GM21737 (cell line): ENCODE data around the gene PCK1.

Experiments
- ATAC-seq: cut with Tn5 transposase; IDR thresholded peaks from one replicate; pipeline ENCODE4 v1.9.1; 2021; ENCODE audit warnings: mild to moderate bottlenecking, moderate library complexity; ENCODE audit not compliant: unreplicated experiment

The PCK1 gene

GRCh38 chr20:57559658-57560553, 1.0 kb upstream of the PCK1 start:
- no peak for ATAC-seq

DNA sequence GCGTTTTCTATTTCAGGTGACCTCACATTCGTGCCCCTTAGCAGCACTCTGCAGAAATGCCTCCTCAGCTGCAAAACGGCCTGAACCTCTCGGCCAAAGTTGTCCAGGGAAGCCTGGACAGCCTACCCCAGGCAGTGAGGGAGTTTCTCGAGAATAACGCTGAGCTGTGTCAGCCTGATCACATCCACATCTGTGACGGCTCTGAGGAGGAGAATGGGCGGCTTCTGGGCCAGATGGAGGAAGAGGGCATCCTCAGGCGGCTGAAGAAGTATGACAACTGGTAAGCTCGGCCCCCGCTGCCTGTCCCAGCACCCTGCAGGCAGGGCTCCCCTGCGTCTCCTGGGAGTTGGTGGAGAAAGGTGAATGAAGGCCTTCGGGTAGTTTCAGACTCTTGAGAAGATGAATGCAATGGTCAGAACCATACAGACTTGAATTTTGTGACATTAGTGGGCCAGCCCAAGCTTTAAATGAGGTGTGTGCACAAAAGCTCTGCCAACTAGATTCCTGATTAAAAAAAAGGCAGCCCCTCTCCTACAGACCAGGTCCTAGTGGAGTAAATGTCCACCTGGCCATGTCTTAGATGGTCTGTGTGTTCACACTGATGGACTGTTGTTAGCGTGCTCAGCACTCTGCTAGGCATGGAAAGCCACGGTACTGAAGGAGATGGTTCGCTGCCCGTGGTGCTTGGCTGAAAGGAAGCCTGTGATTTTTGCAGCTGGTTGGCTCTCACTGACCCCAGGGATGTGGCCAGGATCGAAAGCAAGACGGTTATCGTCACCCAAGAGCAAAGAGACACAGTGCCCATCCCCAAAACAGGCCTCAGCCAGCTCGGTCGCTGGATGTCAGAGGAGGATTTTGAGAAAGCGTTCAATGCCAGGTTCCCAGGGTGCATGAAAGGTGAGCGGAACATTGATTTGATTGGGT, 708 bp downstream of the PCK1 start:
- no peak for ATAC-seq

GRCh38 chr20:57562541-57563465, 1.9 kb downstream of the PCK1 start:
- ATAC-seq: no peak

- no peak for ATAC-seq
Measured at GRCh38 chr20:57563522-57563921, 2.6 kb downstream of the PCK1 start.

DNA sequence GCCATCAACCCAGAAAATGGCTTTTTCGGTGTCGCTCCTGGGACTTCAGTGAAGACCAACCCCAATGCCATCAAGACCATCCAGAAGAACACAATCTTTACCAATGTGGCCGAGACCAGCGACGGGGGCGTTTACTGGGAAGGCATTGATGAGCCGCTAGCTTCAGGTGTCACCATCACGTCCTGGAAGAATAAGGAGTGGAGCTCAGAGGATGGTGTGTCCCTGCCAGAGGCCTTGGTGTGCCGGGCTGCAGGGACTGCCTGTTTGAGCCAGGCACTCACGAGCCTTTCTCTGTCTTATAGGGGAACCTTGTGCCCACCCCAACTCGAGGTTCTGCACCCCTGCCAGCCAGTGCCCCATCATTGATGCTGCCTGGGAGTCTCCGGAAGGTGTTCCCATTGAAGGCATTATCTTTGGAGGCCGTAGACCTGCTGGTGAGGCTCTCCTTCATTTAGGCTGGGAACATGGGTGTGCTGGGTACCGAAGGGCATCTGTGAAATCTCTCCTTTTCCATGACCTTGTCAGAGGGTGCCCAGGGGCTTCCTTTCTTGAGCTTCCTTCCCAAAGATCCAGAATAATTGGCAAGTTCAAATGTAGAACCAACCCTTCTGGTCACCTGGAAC, 3.4 kb downstream of the PCK1 start:
- ATAC-seq: no peak

- ATAC-seq: no peak
Measured at GRCh38 chr20:57564951-57565642, 4.2 kb downstream of the PCK1 start.

- no peak for ATAC-seq
Measured at GRCh38 chr20:57566399-57566798, 5.5 kb downstream of the PCK1 start.

GRCh38 chr20:57566803-57567459, 6.0 kb downstream of the PCK1 start:
- no peak for ATAC-seq

GRCh38 chr20:57567471-57568079, 6.7 kb downstream of the PCK1 start:
- no peak for ATAC-seq

- ATAC-seq: no peak
Measured at GRCh38 chr20:57568088-57568896, 7.4 kb downstream of the PCK1 start.

GRCh38 chr20:57568960-57569359, 8.1 kb downstream of the PCK1 start:
- ATAC-seq: no peak

GRCh38 chr20:57570145-57570850, 9.4 kb downstream of the PCK1 start:
- no peak for ATAC-seq

- no peak for ATAC-seq
Measured at GRCh38 chr20:57570920-57571319, 10.0 kb downstream of the PCK1 start.

DNA sequence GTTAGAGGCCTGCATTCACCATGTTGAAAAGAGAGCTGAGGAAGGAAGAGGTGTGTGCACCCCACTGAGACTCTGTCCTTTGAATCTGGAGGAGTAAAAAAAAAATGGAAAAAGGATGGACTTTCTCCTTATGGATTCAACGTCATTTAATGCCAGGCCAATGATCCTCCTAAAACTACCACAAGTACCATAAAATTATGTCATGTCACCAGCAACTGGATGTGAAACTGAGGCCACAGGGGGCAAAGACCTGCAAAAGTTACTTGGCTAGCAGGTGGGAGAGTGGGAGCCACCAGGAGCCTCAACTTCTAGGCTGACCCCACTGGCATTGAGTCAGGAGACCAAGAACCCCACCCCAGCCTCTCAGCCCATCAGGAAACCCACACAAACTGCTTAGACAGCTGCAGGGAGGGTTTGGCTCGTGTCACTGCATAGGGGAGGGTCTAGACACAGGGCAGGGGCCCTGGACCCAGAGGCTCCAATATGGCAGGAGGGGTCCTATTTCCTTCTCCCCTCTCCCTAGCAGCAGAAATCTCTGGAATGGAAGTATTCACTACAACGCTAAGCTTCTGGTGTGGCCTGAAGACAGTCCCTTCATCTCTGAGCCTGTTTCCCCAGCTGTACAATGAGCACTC, 11.0 kb downstream of the PCK1 start:
- ATAC-seq: no peak

DNA sequence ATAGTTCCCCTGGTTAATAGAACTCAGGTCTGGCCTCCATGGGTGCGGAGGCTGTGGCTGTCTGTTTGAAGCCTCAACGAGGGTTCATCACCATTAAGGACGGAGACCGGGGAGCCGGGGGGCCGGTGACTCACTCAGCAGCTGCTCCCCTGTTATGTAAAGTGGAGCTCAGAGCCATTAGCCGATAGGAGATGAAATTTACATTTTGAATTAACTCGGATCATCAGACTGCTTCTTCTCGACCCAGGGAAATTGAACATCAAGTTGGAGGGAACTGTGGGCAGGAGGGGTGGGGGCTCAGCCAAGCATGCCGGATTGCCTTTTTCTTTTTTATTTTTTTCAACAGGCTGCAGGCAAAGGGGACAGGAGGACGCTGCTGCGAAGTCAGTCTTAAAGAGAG, 12.3 kb downstream of the PCK1 start:
- ATAC-seq: no peak

DNA sequence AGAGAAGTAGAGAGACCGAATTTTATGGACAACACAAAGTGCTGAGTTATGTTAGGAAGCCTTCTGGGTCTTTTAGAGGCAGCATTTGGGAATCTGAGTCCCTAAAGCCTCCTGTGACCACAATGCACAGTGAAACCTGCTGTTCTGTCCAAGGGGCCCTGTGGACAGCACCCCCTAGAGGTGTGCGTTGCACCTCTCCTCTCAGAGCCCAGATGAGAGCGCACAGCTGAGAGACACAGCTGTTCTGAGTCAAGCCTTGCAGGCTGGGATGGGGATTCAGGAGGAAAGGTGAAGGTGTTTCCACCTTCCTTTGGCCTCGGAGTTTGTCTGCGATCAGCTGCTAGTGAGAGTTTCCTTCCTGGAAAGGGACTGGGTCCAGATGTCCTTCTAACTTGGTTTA, 13.0 kb downstream of the PCK1 start:
- no peak for ATAC-seq

GRCh38 chr20:57574954-57575353, 14.0 kb downstream of the PCK1 start:
- no peak for ATAC-seq
